ENCODE results near the gene CDH22. TPM values are rescaled to one million over a fixed set of nuclear protein-coding genes. Genes with fewer than 3 reads are reported as not detected.

CDH22 gene
- total and polyA plus RNA-seq, 10 of the 15 experiments (the other 5 are each of a cell fraction or from before 2014, with no cell fraction given) = not detected

GRCh38 chr20:46305973-46306360, 2.3 kb downstream of the CDH22 start (continued):
- no peak for TF ChIP-seq ZNF687 (IDR thresholded peaks at IDR 0.05)

DNA sequence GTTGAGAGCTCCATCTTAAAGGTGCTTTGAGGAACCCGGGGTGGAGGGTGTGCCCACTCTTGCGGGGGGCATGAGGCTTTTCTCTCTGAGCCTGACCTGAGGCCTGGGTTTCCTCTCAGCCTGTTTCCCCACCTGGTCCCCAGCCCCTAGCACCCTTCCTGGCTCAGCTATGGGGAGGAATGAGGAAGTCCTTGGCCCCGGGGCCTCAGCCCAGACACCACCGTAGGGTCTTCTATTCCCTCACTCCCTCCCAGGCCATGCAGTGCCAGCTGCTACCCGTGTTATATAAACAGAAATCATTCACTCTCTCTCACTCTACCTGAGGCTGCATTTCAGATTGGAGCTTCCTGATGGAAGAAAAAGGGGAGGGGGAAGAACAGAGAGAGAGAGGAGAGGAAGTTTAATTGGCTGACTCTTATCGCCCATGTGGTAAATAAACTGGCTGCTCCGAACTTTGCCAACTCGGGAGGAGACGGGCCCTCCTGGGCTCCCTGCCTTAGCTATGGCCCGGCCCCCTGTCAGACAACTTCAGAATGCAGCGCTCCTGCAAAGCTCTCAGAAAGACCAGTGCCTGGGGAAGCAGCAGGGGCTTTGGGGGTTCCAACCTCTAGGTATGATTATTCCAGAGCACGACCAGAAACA, 2.8 kb downstream of the CDH22 start:
- WGBS (ENCODE audit: insufficient coverage, insufficient replicate concordance, low lambda C conversion rate, missing lambda C conversion rate) = 22% methylated on average over 12 of the region's 12 CpGs
- ChIA-PET RAD21 (ENCODE audit: unreplicated experiment) (interaction anchor here (1.0 to 1.3 kb wide), 3 partner anchors 43 to 176 kb away, joined by 3 to 4 read pairs (median 4); no protein-coding TSS in a partner anchor), POLR2A (interaction anchor here (0.6 kb wide), 1 partner anchor 209 kb away, joined by 3 read pairs; no protein-coding TSS in a partner anchor), SMC1A (ENCODE audit: uncharacterized antibody, unreplicated experiment) (interaction anchor here (1.4 to 3.6 kb wide), 2 partner anchors 43 to 168 kb away, joined by 3 to 14 read pairs; no protein-coding TSS in a partner anchor), CTCF (interaction anchor here (0.9 to 4.0 kb wide), 6 partner anchors 38 to 133 kb away, joined by 3 to 56 read pairs (median 4); no protein-coding TSS in a partner anchor)
- Histone ChIP-seq H3K9ac (ENCODE audit: control insufficient read depth, insufficient read depth, low read length) (no peak overlapping the region), H3K4me1 (ENCODE audit: control insufficient read depth, insufficient read depth, low read length) (no peaks in the 10 kb centered on the region), H3K4me3 (no peak overlapping the region), H3K27ac (ENCODE audit: control insufficient read depth, insufficient read depth) (no peak overlapping the region), H3K27me3 (replicated peaks in 1 of 2; ENCODE audit: control insufficient read depth in 2 of 2, insufficient read depth in 2 of 2, low read length in 1 of 2) (peaks cover 7 to 19% of the 10 kb centered on the region in 2 experiments), H4K20me1 (ENCODE audit: control insufficient read depth, insufficient read depth) (no peaks in the 10 kb centered on the region; the same call in 1 of the 2 replicates), H3K36me3 (ENCODE audit: control insufficient read depth in 2 of 2, insufficient read depth in 2 of 2, low read length in 1 of 2) (no peaks in the 10 kb centered on the region), H3K4me2 (ENCODE audit: control insufficient read depth, insufficient read depth) (no peak overlapping the region), H3K79me2 (ENCODE audit: control insufficient read depth, insufficient read depth, low read length) (no peaks in the 10 kb centered on the region), H2AFZ (ENCODE audit: control insufficient read depth, low read depth, low read length) (no peak overlapping the region), H3K9me3 (replicated peaks; ENCODE audit: control insufficient read depth, insufficient read depth, low read length) (no peaks in the 10 kb centered on the region)
- TF ChIP-seq RBBP5 (conservative IDR thresholded peaks at IDR 0.05) (no peak), WRNIP1 (IDR thresholded peaks at IDR 0.05; ENCODE audit: borderline replicate concordance, low read depth, low read length) (no peak), POLR2AphosphoS2 (IDR thresholded peaks at IDR 0.05; ENCODE audit: low read depth, low read length) (no peak), MYB (IDR thresholded peaks at IDR 0.05; ENCODE audit: borderline replicate concordance, low read depth, low read length) (no peak), ETV6 (conservative IDR thresholded peaks at IDR 0.05 in 1 of 2, IDR thresholded peaks at IDR 0.05 in 1 of 2; ENCODE audit: borderline replicate concordance in 1 of 2, low read depth in 1 of 2) (no peak), MEF2B (IDR thresholded peaks at IDR 0.05; ENCODE audit: partially characterized antibody, poor library complexity, severe bottlenecking) (no peak), E2F4 (IDR thresholded peaks at IDR 0.05; ENCODE audit: low read depth, low read length) (no peak), BCL11A (IDR thresholded peaks at IDR 0.05; ENCODE audit: low read depth, low read length) (no peak), YY1 (IDR thresholded peaks at IDR 0.05; ENCODE audit: low read depth, low read length) (no peak), PML (IDR thresholded peaks at IDR 0.05; ENCODE audit: low read length) (no peak)
- no peak for DNase-seq (ENCODE audit: low read depth, low spot score)
- in situ Hi-C loops (cut with MboI) = no loop called here
- no peak for FAIRE-seq
- BruUV-seq (replicated peaks) = no TSS peak
- no peak for ATAC-seq
- intact Hi-C loops (cut with micrococcal nuclease; ENCODE audit: unreplicated experiment) = no loop called here

All from GM12878 (cell line).